B cell (primary cell): ENCODE data around the gene TRAF5. TPM values are rescaled to one million over a fixed set of nuclear protein-coding genes. Genes with fewer than 3 reads are reported as not detected.
A peak's percentile ranks its signal among the peaks of the same experiment; 100 is the strongest.

Experiments used
- ATAC-seq: fragments of 200-7000 bp; cut with Tn5 transposase; one replicate; pipeline ENCODE4 v1.10.0; 2021; ENCODE audit warnings: low read depth, mild to moderate bottlenecking, moderate number of reproducible peaks, moderate library complexity
- CTCF ChIA-PET: fragments of 350-600 bp; sonication (Branson Sonifier 250); formaldehyde crosslinking; loops from one replicate; lab custom pipeline; 2021; ENCODE audit warnings: antibody characterized with exemption, inconsistent platforms; lab: Charles Lee
- POLR2A ChIA-PET: fragments of 350-600 bp; sonication (Branson Sonifier 250); formaldehyde crosslinking; loops from one replicate; lab custom pipeline; 2021; ENCODE audit warnings: antibody characterized with exemption; lab: Charles Lee
- DNase-seq: peaks from one replicate; pipeline ENCODE4 v3.0.0; 2013
- H2AFZ ChIP-seq: 2 replicates; pipeline ENCODE4 v1.6.1; 2012; ENCODE audit warnings: mild to moderate bottlenecking, low read depth, low read length; ENCODE audit not compliant: insufficient read depth, poor library complexity, severe bottlenecking
- H3K27ac ChIP-seq, 2 donors: 1 replicate in 1 of 2; 2 replicates in 1 of 2; pipeline ENCODE4 v1.5.1; 2012 to 2013; ENCODE audit warnings: low read length in 2 of 2, mild to moderate bottlenecking in 2 of 2, moderate library complexity in 1 of 2
- H3K27me3 ChIP-seq, 4 experiments: fragments of 200-600 bp in 1 of 4; sonication (generic) in 1 of 4; replicated peaks in 1 of 4; 1 replicate in 2 of 4; 2 replicates in 2 of 4; pipeline versions ENCODE4 v1.6.1 to v1.7.0; 2013 to 2016; ENCODE audit warnings: low read length in 3 of 4, mild to moderate bottlenecking in 2 of 4, mixed read lengths in 1 of 4, moderate library complexity in 1 of 4; ENCODE audit not compliant: insufficient read depth in 4 of 4, control insufficient read depth in 3 of 4; ENCODE audit errors: control extremely low read depth in 1 of 4
- H3K36me3 ChIP-seq, 2 experiments: replicated peaks in 1 of 2; 1 replicate in 1 of 2; 2 replicates in 1 of 2; pipeline versions ENCODE4 v1.6.1 to v1.7.1; 2013; ENCODE audit warnings: low read length in 1 of 2; ENCODE audit not compliant: insufficient read depth in 2 of 2, control insufficient read depth in 1 of 2; ENCODE audit errors: control extremely low read depth in 1 of 2, extremely low read depth in 1 of 2
- H3K4me1 ChIP-seq, 2 donors: fragments of 200-600 bp in 1 of 2; sonication (generic) in 1 of 2; 1 replicate in 1 of 2; 2 replicates in 1 of 2; pipeline versions ENCODE4 v1.5.1 to v1.6.1; 2013 to 2017; ENCODE audit warnings: low read length in 2 of 2; ENCODE audit not compliant: control insufficient read depth in 2 of 2, insufficient read depth in 2 of 2
- H3K4me2 ChIP-seq: replicated peaks from 2 replicates; pipeline ENCODE3; 2012; ENCODE audit warnings: mild to moderate bottlenecking, low read depth, low read length; ENCODE audit not compliant: poor library complexity, severe bottlenecking
- H3K4me3 ChIP-seq, 5 experiments: fragments of 200-600 bp in 1 of 5; sonication (generic) in 1 of 5; 1 replicate in 3 of 5; 2 replicates in 2 of 5; pipeline versions ENCODE4 v1.5.1 to v1.7.0; 2011 to 2016; ENCODE audit warnings: low read length in 4 of 5, mild to moderate bottlenecking in 4 of 5, low read depth in 2 of 5, control low read depth in 1 of 5, moderate library complexity in 1 of 5; ENCODE audit not compliant: insufficient read depth in 1 of 5; ENCODE audit errors: control extremely low read depth in 1 of 5, extremely low read depth in 1 of 5
- H3K79me2 ChIP-seq: fragments of 200-600 bp; sonication (generic); one replicate; pipeline ENCODE4 v1.6.0; 2016; ENCODE audit warnings: low read length; ENCODE audit not compliant: control insufficient read depth, insufficient read depth
- H3K9ac ChIP-seq: fragments of 200-600 bp; sonication (generic); 2 replicates; pipeline ENCODE4 v1.6.1; 2017; ENCODE audit warnings: mild to moderate bottlenecking, low read length, moderate library complexity
- H3K9me3 ChIP-seq, 3 donors: one replicate each; pipeline versions ENCODE4 v1.6.1 to v1.7.1; 2013; ENCODE audit warnings: low read length in 2 of 3; ENCODE audit not compliant: control insufficient read depth in 2 of 3, insufficient read depth in 1 of 3; ENCODE audit errors: control extremely low read depth in 1 of 3
- H4K20me1 ChIP-seq: 2 replicates; pipeline ENCODE4 v1.6.0; 2012; ENCODE audit warnings: mild to moderate bottlenecking, low read length; ENCODE audit not compliant: insufficient read depth, control insufficient read depth, poor library complexity, severe bottlenecking
- H3K27ac Mint-ChIP-seq: one replicate; pipeline ENCODE4 v1.8.0; 2021; ENCODE audit warnings: mixed read lengths
- H3K27me3 Mint-ChIP-seq: one replicate; pipeline ENCODE4 v1.8.0; 2021; ENCODE audit warnings: mixed read lengths
- H3K4me1 Mint-ChIP-seq: one replicate; pipeline ENCODE4 v1.8.0; 2021; ENCODE audit warnings: mixed read lengths
- H3K4me3 Mint-ChIP-seq: one replicate; pipeline ENCODE4 v1.8.0; 2021; ENCODE audit warnings: mixed read lengths
- H3K9me3 Mint-ChIP-seq: one replicate; pipeline ENCODE4 v1.8.0; 2022; ENCODE audit warnings: mixed read lengths; ENCODE audit not compliant: insufficient read depth
- EZH2 ChIP-seq: IDR thresholded peaks from 2 replicates; pipeline ENCODE4 v1.6.1; 2012; ENCODE audit warnings: borderline replicate concordance, low read depth, mild to moderate bottlenecking, moderate library complexity, low read length; ENCODE audit not compliant: insufficient read depth, poor library complexity, severe bottlenecking
- WGBS: methylation state at CpG from one replicate; pipeline ENCODE4 v1.1.5; 2013; ENCODE audit warnings: missing lambda C conversion rate; ENCODE audit not compliant: insufficient coverage; 5-methylcytosine and 5-hydroxymethylcytosine counted together
- intact Hi-C: fragments of 100-400 bp; cut with micrococcal nuclease; formaldehyde crosslinking; loops from one replicate; pipeline ENCODE4 v1.10.0; 2022
- polyA plus RNA-seq: library from polyadenylated mRNA; depleted of rRNA; stranded (reverse); fragments of >200 nt; gene quantifications from 2 replicates; pipeline ENCODE4 v1.2.3, GENCODE V29; 2012
- total RNA-seq, 2 donors: library from RNA; stranded (reverse); fragments of 120-200 nt in 1 of 2; gene quantifications; 1 replicate in 1 of 2; 2 replicates in 1 of 2; pipeline versions ENCODE4 v1.2.3 to v1.2.4, GENCODE V29; 2013 to 2022
- TF ChIP-seq, protein P1 (sequence below): fragments of 200-600 bp; IDR thresholded peaks from one replicate; pipeline ENCODE4 v1.8.0; 2022; ENCODE audit warnings: antibody characterized with exemption, mild to moderate bottlenecking

TRAF5 gene
- total and polyA plus RNA-seq, 2 donors (not counting 1 experiment from before 2014, with no cell fraction given) = 129 to 143 TPM

DNA sequence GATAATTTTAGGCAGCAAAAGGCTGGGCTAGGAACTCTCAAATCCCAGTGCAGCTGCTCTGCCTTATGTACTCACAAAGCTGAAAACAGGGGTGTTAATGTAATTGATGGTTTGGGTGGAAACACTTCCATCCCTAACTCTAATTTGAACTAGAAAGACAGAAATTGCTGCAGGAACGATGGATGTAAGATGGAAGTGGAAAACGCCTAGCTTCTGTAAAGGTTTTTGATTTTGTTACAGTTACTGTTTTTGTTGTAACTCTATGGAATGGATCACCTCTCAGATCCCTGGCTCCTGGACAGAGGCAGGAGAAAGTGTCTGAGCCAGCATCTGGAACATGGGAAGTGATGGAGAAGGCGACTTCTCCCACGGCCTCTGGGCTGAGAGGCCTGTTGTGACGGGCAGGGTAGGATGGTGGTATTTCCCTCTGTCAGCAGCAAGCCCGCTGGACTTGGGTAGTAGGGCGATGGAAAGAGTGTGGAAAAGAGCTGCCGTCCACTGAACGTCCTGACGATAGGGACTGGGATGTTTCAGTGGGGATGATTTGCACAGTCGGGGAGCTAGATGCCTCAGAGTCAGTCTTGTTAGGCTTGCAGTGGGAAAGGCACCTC, 1.6 kb downstream of the TRAF5 start:
- H3K4me1 ChIP-seq = peaks cover 76 to 82% of the 10 kb centered on the region in 2 donors
- no peak overlapping the region for H2AFZ ChIP-seq
- H3K27ac ChIP-seq = peak overlapping the region; percentile 73 to 92
- DNase-seq = no peak
- H3K4me3 ChIP-seq = peak overlapping the region; percentile 65 to 81 (median 72)
- Mint-ChIP-seq H3K9me3 (no peaks in the 10 kb centered on the region), H3K27ac (peak overlapping the region; percentile 97), H3K27me3 (no peaks in the 10 kb centered on the region), H3K4me3 (peak overlapping the region; percentile 93), H3K4me1 (peaks cover 80% of the 10 kb centered on the region)
- peaks cover 0 to 17% of the 10 kb centered on the region in 2 experiments for H3K36me3 ChIP-seq
- TF ChIP-seq, protein P1, sequence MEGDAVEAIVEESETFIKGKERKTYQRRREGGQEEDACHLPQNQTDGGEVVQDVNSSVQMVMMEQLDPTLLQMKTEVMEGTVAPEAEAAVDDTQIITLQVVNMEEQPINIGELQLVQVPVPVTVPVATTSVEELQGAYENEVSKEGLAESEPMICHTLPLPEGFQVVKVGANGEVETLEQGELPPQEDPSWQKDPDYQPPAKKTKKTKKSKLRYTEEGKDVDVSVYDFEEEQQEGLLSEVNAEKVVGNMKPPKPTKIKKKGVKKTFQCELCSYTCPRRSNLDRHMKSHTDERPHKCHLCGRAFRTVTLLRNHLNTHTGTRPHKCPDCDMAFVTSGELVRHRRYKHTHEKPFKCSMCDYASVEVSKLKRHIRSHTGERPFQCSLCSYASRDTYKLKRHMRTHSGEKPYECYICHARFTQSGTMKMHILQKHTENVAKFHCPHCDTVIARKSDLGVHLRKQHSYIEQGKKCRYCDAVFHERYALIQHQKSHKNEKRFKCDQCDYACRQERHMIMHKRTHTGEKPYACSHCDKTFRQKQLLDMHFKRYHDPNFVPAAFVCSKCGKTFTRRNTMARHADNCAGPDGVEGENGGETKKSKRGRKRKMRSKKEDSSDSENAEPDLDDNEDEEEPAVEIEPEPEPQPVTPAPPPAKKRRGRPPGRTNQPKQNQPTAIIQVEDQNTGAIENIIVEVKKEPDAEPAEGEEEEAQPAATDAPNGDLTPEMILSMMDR = no peak
- TF ChIP-seq EZH2 = no peak
- peaks cover 6% of the 10 kb centered on the region for H4K20me1 ChIP-seq
- ChIA-PET CTCF (interaction anchor here (1.0 to 13.8 kb wide), 11 partner anchors 15 to 251 kb away, joined by 3 to 333 read pairs (median 5); partner anchors contain the start of gene SLC30A1), POLR2A (interaction anchor here (0.8 to 1.3 kb wide), 2 partner anchors 8 to 10 kb away, joined by 3 to 4 read pairs; no protein-coding TSS in a partner anchor)
- H3K4me2 ChIP-seq = peak overlapping the region; percentile 81
- intact Hi-C loops = loop anchor here (5.0 kb wide), 1 partner anchor 249 kb away; the partner anchor contains the start of gene SLC30A1
- no peaks in the 10 kb centered on the region for H3K9me3 ChIP-seq
- 59% methylated on average over 10 of the region's 11 CpGs for WGBS
- no peak for ATAC-seq
- no peaks in the 10 kb centered on the region for H3K27me3 ChIP-seq
- H3K79me2 ChIP-seq = peaks cover 99% of the 10 kb centered on the region
- peak overlapping the region; percentile 86 for H3K9ac ChIP-seq
